HG03135 (cell line): ENCODE measurements around the gene CIPC.

Source experiments
- ATAC-seq: cut with Tn5 transposase; IDR thresholded peaks from one replicate; pipeline ENCODE4 v1.9.1; 2021; ENCODE audit warnings: mild to moderate bottlenecking, moderate library complexity; ENCODE audit not compliant: unreplicated experiment

Gene CIPC

DNA sequence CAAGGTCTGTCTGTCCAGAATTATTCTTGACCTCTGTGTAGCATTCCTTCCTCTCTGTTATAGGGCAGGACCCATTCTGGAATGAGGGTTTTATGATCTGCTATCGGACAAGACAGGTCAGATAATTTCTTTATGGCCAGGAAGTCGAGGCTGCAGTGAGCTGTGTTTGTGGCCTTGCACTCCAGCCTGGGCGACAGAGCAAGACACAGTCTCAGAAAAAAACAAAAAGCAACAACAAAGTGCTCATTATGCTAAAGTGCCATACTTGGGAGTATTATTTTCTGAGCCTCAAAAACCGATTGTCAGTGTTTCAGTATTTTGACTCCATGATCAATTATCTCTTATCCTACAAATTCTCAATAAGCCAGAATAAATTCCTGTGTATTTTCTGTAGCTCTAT, 4.1 kb downstream of the CIPC start:
- ATAC-seq: no peak

DNA sequence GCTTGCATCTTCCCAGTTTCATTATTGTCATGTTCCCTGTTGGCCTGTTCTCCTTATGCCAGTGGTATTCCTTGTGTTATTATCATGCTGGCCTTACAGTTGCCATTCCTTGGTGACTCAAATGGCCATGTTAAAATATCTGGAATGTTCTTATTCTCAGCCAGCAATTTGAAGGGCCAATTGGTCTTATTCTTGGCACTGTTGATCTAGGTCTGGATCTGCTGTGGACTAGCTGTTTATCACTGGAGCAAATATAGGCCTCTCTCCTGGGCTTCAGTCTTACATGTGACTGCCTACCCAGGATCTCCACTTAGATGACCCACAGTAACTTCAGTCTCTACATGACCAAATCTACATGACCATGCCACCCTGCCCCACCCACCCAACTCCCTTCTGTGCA, 5.4 kb downstream of the CIPC start:
- no peak for ATAC-seq

DNA sequence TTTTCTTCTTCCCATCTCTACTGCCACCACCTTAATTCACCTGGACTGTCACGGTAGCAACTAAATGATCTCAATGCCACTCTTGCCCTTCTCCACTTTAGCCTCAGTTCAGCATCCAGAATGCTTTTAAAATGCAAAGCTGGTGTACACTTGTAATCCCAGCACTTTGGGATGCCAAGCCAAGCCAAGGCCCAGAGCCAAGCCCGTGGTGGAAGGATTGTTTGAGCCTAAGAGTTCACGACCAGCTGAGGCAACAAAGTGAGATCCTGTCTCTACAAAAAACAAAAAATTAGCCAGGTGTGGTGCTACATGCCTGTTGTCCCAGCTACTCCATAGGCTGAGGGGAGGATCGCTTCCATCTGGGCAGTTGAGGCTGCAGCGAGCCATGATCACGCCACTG, 5.9 kb downstream of the CIPC start:
- ATAC-seq: no peak

DNA sequence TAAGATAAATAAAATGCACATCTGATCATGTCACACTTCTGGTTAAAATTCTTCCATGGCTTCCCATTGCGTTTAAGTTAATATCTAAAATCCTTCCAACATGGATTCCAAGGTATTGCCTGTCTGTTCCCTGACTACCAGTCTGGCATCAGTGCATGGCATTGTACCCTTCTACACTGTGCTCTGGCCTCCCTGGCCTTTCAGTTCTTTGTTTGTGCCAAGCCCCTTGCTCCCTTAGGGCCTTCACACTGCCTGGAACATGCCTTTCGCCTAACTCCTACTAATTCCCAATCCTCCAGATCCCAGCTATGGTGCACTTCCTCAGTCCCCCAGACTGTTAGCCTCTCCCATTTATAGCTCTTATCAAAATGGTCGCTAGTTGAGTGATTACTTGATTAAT, 6.3 kb downstream of the CIPC start:
- no peak for ATAC-seq

DNA sequence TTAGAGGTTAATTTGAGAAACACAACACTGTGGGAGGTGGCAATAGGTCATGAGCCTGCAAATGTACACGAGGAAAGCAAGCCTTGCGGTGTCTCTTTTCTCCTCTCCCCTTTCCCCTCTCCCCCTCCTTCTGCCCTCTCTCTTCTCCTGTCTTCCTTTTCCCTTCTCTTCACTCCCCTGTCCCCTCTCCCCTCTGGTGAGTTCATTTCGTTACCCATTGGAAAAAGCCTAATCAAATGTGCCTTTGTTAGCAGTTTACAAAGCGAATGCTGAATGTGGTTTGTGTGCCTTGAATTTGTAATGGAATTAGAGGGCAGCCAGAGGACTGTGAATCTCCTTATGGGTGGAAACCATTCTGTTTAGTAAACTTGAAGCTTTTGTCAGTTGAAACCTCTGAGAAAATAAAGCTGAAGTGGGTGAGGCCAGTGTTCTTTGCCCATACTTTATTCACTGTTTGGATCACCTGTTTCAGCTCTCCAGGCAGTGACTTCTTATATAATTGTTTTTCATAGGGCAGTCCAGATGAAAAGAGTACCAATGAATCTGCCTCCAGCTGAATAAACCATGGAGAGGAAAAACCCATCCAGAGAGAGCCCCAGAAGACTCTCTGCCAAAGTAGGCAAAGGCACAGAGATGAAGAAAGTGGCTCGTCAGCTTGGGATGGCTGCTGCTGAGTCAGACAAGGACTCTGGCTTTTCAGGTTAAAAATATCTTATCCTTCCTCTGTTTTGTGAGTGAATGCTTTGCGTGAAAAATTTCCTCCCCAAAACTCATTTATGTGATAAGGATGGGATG, 7.3 kb downstream of the CIPC start:
- no peak for ATAC-seq

DNA sequence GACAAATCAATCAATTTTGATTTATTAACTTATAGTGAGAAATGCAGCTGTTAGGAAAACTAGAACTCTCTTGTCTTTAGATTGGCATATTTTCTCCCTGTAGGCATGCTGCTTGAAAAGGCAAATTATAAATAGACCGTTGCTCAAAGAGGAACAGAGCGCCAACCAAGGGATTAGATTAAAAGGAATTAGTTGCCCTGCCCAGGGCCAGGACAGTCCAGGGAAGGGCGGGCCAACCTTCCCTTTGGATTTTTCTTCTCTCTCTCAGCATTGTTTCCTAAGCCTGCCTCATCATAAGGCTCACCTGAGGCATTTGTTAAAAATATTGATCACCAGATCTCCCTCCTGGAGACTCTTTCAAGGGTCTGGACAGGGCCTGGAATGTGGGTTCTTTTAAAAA, 8.6 kb downstream of the CIPC start:
- no peak for ATAC-seq

DNA sequence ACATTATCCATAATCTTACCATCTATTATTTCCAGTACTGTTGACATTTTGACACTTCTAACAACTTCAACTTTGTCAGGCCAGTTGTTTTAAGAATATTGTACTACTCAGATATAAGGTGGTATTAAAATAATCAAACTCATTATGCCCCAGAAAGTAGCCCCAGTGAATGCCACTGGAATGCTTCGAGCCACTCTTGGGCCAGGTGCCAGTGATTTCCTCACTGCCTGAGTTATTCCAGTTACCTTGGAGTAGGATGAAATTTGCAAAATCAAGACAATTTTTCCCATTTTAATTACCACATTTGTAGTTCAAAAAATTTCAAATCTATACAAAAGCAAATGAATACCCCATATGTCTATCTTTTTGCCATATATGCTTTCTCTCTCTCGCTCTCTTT, 9.2 kb downstream of the CIPC start:
- no peak for ATAC-seq

DNA sequence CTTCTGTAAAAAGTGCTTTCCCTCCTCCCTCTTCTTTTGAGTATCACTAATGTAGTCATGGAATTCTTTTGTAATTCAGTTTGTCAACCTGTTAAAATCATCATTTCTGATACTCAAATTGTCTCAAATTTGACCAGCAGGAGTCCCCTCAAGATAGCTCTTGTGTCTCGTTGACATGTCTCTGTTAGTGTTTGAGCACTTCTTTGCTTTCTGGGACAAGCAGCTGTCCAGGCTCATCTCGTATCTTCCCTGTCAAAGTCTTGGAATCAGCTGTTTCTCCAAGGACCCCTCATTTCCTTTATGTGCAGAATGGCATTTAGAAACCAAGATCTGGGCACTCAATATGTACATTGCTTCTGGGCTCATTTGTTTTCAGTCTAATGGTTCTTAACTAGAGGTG, 10.7 kb downstream of the CIPC start:
- no peak for ATAC-seq

DNA sequence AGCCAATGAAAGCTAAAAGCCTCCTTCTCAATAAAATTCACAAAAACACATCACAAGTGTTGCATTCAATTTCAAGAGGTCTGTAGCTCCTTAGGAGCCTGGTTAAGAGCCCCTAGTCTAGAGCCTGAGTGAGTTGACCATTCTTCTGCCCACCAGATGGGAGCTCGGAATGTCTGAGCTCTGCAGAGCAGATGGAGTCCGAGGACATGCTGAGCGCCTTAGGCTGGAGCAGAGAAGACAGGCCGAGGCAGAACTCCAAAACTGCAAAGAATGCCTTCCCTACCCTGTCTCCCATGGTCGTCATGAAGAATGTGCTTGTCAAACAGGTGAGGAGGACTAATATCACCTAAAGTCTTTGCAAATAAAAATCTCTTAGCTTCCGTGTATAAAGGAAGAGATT, 11.6 kb downstream of the CIPC start:
- ATAC-seq: no peak

DNA sequence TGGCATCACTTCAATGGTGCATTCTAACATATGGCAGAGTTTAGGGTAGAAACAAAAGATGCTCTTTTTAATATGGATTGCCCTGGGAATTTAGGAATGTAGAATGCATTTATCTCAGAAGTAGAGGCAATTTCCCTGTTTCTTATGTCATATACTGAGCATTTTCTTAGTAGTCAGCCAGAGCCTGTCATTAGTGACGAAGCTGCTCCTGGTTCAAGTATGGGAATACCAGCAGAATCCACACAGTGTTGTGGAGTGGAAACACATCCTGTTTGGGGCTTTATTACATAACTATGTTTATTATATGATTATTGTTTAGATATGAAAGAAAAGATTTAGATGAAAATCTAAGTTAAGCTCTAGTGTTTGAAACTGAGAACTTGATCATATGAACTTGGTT, 12.2 kb downstream of the CIPC start:
- ATAC-seq: no peak

DNA sequence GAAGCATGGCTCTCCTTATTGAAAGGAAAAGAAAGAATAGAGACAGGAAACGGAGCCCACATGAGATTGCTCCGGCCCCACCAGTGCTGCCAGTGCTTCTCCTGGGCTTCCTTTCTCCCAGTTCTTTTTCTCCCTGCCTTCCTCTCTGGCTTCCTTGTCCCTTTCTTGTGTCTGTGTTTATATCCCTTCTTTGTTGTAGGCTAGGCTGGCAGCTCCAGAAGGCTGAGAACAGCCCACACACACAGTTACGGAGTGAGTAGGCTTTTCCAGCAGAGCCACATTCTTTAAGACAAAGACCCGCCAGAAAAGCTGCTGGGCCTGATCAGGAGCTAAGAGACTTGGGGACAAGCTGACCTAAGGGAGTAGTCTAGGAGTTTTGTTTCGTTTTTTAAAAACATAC, 13.0 kb downstream of the CIPC start:
- no peak for ATAC-seq

DNA sequence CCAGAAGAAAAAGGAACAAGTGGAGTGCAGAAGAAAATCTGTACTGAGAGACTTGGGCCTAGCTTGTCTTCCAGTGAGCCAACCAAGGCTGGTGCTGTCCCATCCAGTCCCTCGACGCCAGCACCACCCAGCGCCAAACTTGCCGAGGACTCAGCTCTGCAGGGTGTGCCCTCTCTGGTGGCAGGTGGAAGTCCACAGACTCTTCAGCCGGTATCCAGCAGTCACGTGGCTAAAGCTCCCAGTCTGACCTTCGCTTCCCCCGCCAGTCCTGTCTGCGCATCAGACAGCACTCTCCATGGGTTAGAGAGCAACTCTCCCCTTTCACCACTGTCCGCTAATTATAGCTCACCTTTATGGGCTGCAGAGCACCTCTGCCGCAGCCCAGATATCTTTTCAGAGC, 15.6 kb downstream of the CIPC start:
- no peak for ATAC-seq

DNA sequence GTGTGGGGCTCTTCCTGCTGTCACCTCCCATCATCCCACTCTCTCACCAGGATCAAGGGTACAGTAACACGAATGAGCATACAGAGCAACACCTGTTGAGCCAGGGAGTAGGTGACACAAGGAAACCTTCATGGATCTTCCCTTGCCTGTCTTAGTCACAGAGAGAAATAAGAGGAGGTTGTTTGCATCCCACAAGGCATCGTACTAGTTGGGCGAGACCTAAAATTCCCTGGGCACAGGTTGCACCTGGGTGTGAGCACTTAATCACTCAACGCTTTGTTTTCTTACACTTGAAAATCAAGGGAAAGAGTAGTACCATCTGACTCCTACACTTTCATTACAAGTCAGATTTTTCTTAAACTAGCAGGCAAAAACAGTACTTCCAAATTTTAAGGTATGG, 16.6 kb downstream of the CIPC start:
- ATAC-seq: no peak

DNA sequence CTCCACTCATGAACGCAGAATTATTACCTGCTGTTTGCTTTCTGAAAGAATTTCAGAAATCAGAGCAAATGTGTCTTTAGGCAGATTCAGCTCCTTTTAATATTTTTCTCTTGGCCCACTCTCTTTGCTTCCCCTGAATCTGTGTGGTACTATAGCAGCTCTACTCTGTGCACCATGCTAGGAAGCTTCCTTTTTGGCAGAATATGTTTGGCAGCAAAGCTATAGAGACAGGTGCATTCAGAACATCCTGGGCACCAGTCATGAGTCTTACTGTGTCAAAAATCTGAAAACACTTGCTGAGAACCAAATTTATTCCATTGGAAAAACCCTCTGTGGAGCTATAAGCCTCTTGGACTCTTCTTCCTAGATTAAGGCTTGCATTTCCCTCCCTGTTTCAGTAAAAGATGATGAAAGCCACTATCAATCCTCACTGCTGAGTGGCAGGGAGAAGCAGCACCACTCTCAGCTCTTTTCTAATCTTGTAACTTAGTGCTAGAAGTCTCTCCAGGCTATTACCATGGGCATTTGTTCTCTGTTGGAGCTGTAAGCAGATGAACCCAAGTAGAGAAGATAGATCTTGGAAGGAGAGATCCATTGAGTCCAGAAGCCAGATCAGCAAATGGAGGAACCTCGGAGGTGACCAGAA, 18.2 kb downstream of the CIPC start:
- no peak for ATAC-seq

DNA sequence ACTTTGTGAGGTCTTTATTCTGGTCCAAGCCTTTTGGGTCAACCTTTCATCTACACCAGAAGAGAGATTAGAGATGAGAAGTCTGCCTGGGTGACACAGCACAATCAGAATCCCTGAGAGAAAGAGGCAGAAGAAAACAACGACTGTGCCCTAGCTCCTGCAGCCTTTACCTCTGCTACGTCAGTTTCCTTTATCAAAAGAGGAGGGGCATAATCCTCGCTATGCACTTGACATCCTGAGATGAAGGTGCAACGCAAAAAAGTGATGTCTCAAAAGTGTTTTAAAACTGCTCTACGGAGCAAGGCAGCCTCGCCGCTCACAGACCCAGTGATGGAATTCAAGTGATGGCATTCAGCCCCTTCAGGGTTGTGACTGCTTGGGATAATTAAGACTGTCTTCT, 21.8 kb downstream of the CIPC start:
- no peak for ATAC-seq

DNA sequence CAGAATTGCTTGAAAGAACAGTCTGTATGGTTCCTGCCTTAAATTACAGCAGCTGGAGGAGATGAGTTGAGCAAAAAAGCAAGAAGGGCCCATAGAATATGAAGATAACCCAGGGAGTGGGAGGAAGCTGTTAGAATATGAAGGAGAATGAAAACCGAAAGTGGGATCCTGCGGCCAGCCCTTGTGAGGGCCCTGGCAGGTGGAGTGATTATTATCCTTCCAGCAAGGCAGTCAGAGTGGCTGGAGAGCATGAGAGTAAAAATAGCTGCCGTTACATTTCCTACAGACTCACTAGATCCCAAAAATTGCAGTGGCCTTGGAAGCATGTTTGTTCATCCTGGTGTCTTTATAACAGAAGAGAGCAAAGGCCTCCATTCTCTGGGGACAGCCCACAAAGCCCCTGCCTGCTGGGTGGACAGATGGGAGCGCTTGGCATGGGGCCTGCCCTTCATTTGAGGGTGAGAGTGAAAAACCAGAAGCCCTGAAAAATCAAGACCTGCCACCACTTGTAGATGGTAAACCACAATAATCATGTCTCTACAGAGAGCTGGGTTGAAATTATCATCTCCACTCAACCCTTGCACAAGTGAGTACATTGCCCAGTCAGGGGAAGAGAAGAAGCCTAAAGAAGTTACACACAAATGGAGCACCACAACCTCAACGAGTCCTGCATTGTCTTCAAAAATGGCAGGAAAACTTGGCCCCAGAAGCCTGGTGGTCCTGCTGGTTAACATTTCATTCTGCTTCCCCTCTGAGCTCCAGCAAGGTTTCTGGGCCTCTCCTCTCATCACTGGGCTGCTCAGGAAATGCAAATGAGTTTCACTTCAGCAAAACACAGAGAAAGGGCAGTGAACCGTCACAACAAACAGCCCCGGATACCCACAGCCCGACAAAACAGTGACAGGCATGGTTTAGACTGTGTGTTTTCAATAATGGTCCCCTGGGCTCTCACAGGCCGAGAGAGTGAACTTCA, 23.0 kb downstream of the CIPC start:
- ATAC-seq: peak; percentile 76

DNA sequence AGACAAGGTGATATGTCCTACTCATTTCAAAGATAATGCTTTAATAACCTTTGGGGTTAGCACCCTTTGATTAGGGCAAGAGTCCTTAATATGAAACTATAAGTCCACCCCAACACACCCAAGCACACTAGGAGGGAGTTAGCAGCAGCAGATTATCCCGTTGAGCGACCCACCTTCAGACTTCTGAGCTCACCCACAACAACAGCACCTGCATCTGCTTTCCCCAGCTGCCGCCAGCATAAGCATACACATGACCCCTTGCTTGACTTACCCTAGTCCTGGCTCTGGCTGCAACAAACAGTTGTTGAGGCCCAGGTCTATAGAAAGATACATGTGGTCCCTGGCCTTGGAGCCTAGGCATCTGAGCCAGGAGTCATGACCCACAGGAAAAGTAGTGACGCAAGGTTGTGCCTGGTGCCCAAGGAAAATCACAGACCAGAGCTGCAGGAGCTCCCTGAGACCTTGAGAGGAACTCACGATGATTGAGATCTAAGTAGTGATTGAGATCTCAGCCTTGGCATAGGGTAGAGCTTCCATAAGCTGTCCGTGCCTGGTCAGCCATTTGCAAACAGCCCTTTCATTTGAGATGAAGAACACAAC, 24.6 kb downstream of the CIPC start:
- ATAC-seq: no peak

DNA sequence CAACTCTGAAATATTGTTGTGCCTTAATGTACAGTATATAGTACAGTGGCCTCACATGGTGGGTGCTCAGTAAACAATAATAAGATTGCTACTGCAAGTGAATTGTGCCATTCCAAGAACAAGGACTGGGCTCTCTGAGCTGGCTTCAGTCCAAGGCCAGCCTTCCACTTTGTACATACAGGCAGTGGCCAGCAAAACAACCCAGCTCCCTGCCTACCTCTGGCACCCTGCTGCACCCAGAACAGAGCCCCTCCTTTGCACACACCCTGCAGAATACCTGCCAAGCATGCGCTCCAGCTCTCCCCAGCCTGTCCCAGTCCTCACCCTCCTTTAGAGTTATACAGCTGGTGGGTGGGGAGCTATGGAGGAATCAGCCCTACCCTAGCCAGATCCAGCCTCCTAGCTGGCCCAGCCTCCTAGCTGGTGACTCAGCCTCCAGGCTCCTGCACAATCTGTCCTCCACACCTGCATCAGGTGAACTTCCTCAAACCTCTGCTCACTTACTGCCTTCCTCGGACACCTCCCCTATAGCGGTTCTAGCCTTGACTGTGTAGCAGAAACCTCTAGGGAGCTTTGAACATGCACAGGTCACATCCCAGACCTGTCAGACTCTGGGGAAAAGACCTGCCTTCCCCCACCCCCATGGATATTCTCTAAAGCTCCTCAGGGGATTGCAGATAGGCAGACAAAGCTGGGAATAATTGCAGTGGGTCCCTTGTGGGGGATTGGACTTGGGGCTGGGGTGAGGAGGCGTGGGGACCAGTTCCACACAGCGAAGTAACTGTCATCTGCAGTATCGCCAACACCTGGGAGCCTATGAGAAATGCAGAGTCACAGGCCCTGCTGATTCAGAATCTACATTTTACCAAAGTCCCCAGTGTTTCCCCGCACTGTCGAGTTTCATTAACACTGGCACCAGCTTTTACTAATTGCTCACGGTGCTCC, 25.6 kb downstream of the CIPC start:
- ATAC-seq: no peak

DNA sequence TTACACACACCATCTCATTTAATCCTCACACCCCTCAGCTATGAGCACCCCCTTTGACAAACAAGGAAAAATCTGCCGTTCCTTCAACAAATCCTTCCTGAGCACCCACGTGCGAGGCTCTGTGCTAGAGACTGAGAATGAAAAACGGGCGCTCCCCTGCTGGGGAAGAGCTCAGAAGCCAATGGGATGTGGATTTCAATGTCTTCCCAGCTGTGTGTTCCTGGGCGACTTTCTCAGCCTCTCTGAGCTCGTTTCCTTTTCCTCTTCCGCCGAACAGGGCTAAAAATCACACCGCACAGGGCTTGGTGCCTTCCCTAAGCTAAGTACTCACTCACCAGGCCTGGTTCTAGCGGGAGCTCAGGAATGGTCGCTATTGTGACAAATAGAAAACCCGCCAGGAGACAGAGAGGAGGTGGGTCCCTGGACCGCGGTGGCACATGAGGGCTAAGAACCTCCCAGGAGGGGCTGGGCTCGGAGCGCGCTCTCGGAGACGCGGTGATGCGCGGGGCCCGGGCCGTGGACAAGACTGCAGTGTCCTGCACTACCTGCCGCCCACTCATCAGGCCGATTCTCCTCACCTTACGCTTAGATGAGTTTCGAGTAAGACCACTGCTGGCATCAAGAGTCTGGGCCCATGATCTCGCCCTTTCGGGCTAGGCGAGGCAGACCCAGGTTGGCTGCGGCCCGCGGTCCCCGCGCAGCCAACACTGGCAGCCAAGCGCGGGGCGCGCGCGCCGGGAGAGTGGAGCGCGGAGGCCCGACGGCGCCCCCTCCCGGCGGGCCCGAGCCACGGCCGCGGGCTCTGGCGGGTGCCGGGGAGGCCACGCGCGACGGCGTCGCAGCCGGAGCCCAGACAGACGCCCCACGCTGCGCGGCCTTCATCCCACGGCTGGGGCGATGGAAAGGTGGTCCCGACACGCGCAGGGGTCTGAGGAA, 26.6 kb downstream of the CIPC start:
- ATAC-seq: no peak
